Muscle of arm (tissue), 14 donors: ENCODE data around the gene ZNF668. TPM values are rescaled to one million over a fixed set of nuclear protein-coding genes. Genes with fewer than 3 reads are reported as not detected.

Experiments used
- DNase-seq: peaks from one replicate; pipeline ENCODE4 v3.0.0-alpha.2; 2013
- long read RNA-seq, 11 donors: transcript quantifications; one replicate each; lab custom pipeline, GENCODE V29; 2026
- polyA plus RNA-seq, 12 donors: library from polyadenylated mRNA; unstranded; fragments of 120-200 nt; gene quantifications; one replicate each; pipeline ENCODE4 v1.2.1, GENCODE V29; 2013; ENCODE audit not compliant: insufficient read length in 12 of 12

ZNF668 gene
- 1 to 10 TPM in 11 of 12 donors, not detected in 1; 5.3 to 9.5 (median 7.2) TPM for polyA plus RNA-seq
- long read RNA-seq, donor 1, transcript ZNF668-201 (3 exons, 2,762 nt) = major isoform, 6 of 6 reads
- long read RNA-seq, donor 1, partial matches to known transcripts = 0 of 6 reads
- long read RNA-seq, donor 1, other reads (novel, unspliced or antisense) = 0 of 6 reads
- long read RNA-seq, donor 2, partial matches to known transcripts = 248 of 291 reads
- long read RNA-seq, donor 2, other reads (novel, unspliced or antisense) = 37 of 291 reads
- long read RNA-seq, donor 3, partial matches to known transcripts = 0 of 5 reads
- long read RNA-seq, donor 3, other reads (novel, unspliced or antisense) = 0 of 5 reads
- long read RNA-seq, donor 4 = 0 reads
- long read RNA-seq, donor 5, partial matches to known transcripts = 37 of 44 reads
- long read RNA-seq, donor 5, other reads (novel, unspliced or antisense) = 0 of 44 reads
- long read RNA-seq, donor 6 = 0 reads
- long read RNA-seq, donor 7 = 0 reads
- long read RNA-seq, donor 8, partial matches to known transcripts = 30 of 33 reads
- long read RNA-seq, donor 8, other reads (novel, unspliced or antisense) = 0 of 33 reads
- long read RNA-seq, donor 9, partial matches to known transcripts = 0 of 3 reads
- long read RNA-seq, donor 9, other reads (novel, unspliced or antisense) = 0 of 3 reads
- long read RNA-seq, donor 10 = 0 reads
- long read RNA-seq, donor 11, partial matches to known transcripts = 7 of 13 reads
- long read RNA-seq, donor 11, other reads (novel, unspliced or antisense) = 0 of 13 reads

- DNase-seq = peak; percentile 99
Measured at GRCh38 chr16:31073970-31074813, at the start of gene ZNF668, which contains the start of gene ZNF646. TSS of gene ZNF668 (minus strand) at chr16:31074240. CDS start at chr16:31064459, 9,781 bp downstream. TSS of gene ZNF646 (plus strand) at chr16:31074422. CDS start at chr16:31076325, 1,903 bp downstream.

- DNase-seq = no peak
Measured at GRCh38 chr16:31120129-31120528, 46.1 kb upstream of the ZNF668 start.

GRCh38 chr16:31118223-31119155 is 44.4 kb upstream of the ZNF668 start:
- DNase-seq = no peak

GRCh38 chr16:31117384-31118222 is 43.6 kb upstream of the ZNF668 start, which contains the start of gene KAT8:
TSS of gene KAT8 (plus strand) at chr16:31117664. CDS start at chr16:31117682, 18 bp downstream.
- peak; percentile 99 for DNase-seq

GRCh38 chr16:31114468-31114867 is 40.4 kb upstream of the ZNF668 start:
- DNase-seq = no peak

GRCh38 chr16:31113121-31114120 is 39.4 kb upstream of the ZNF668 start:
- no peak for DNase-seq

GRCh38 chr16:31112711-31113110 is 38.7 kb upstream of the ZNF668 start:
- DNase-seq = no peak

GRCh38 chr16:31111881-31112466 is 37.9 kb upstream of the ZNF668 start:
- no peak for DNase-seq

- DNase-seq = no peak
Measured at GRCh38 chr16:31110106-31111034, 36.3 kb upstream of the ZNF668 start.

GRCh38 chr16:31109622-31110021 is 35.6 kb upstream of the ZNF668 start:
- DNase-seq = no peak

- no peak for DNase-seq
Measured at GRCh38 chr16:31108794-31109558, 34.9 kb upstream of the ZNF668 start.

GRCh38 chr16:31108035-31108793 is 34.2 kb upstream of the ZNF668 start, which contains the start of gene BCKDK:
TSS of gene BCKDK (plus strand) at chr16:31108386. CDS start at chr16:31109224, 838 bp downstream.
- DNase-seq = peak; percentile 74

GRCh38 chr16:31107465-31107867 is 33.4 kb upstream of the ZNF668 start:
- DNase-seq = no peak

GRCh38 chr16:31106509-31107464 is 32.7 kb upstream of the ZNF668 start:
- DNase-seq = no peak
